NCI-H226 (cell line): Measurements from ENCODE around the gene OR1Q1.
"Not testable (repeated sequence)": the region's sequence is repeated elsewhere in the genome, so short reads cannot be mapped to it uniquely, and the experiment has no call there.

Experiments used
- DNase-seq: peaks from one replicate; pipeline ENCODE4 v3.0.0-alpha.2; 2015

The OR1Q1 gene

GRCh38 chr9:122614362-122614761 lies at the start of gene OR1Q1:
OR1Q1 (plus strand) TSS chr9:122614738; CDS start chr9:122614738, 0 bp downstream.
- no peak for DNase-seq

GRCh38 chr9:122567901-122568300 lies 46.6 kb upstream of the OR1Q1 start:
- DNase-seq, result no peak

- DNase-seq, result no peak
Observed at GRCh38 chr9:122572456-122572855, 42.1 kb upstream of the OR1Q1 start.

- no peak for DNase-seq
Observed at GRCh38 chr9:122579874-122580273, 34.7 kb upstream of the OR1Q1 start.

GRCh38 chr9:122580360-122580759 lies 34.2 kb upstream of the OR1Q1 start:
- peak; percentile 85 for DNase-seq

- not testable (repeated sequence) for DNase-seq
Observed at GRCh38 chr9:122583284-122583683, 31.3 kb upstream of the OR1Q1 start, which contains the start of gene OR1L8. OR1L8 (minus strand) TSS chr9:122583384; CDS start chr9:122568477, 14,907 bp downstream.

- no peak for DNase-seq
Observed at GRCh38 chr9:122605691-122606090, 8.8 kb upstream of the OR1Q1 start.

- DNase-seq, result no peak
Observed at GRCh38 chr9:122606587-122606986, 8.0 kb upstream of the OR1Q1 start.

GRCh38 chr9:122609804-122610203 lies 4.7 kb upstream of the OR1Q1 start:
- DNase-seq, result no peak

GRCh38 chr9:122619996-122620395 lies 5.5 kb downstream of the OR1Q1 start:
- no peak for DNase-seq

- peak; percentile 2 for DNase-seq
Observed at GRCh38 chr9:122642226-122642625, 27.7 kb downstream of the OR1Q1 start.

GRCh38 chr9:122656378-122656777 lies 41.8 kb downstream of the OR1Q1 start:
- DNase-seq, result no peak

GRCh38 chr9:122657527-122657926 lies 43.0 kb downstream of the OR1Q1 start, which contains the start of gene OR1B1:
OR1B1 (minus strand) TSS chr9:122657627.
- DNase-seq, result no peak

GRCh38 chr9:122661416-122661815 lies 46.9 kb downstream of the OR1Q1 start, which contains the start of gene OR1L1:
OR1L1 (plus strand) TSS chr9:122661716; CDS start chr9:122661716, 0 bp downstream.
- DNase-seq, result no peak
